C4-2B (cell line): ENCODE measurements around the gene PFDN1.

Experiments used
- H3K27ac ChIP-seq: fragments of 450-650 bp; 2 replicates; pipeline ENCODE4 v1.5.1; 2017
- CTCF ChIP-seq: fragments of 450-650 bp; conservative IDR thresholded peaks from 2 replicates; pipeline ENCODE4 v1.5.1; 2017; ENCODE audit warnings: mild to moderate bottlenecking
- ZFX ChIP-seq: fragments of 450-650 bp; IDR thresholded peaks from 2 replicates; pipeline ENCODE4 v1.6.1; 2017

The PFDN1 gene

GRCh38 chr5:140265845-140266244, 37.1 kb downstream of the PFDN1 start:
- TF ChIP-seq ZFX (no peak), CTCF (no peak)
- no peak overlapping the region for H3K27ac ChIP-seq

GRCh38 chr5:140262839-140263238, 40.1 kb downstream of the PFDN1 start:
- no peak for TF ChIP-seq ZFX
- TF ChIP-seq CTCF, result no peak
- no peak overlapping the region for H3K27ac ChIP-seq

DNA sequence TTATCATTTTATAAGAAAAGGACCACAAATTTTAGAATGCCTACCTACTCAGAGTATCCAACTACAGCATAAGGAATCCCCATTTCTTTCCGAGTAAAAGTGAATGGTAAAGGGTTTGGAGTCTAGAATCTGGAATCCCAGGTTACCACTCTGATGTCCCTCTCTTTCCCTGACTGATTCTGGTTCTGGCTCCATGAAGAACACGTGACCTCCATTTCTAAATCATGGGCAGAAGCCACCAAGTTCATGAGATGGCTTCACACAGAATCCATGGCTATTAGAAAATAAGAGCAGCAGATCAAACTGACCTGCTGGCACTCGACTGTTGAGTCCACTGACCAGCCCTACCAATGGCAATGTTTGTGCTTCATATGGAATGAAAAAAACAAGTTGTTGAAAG, 40.7 kb downstream of the PFDN1 start:
- no peak overlapping the region for H3K27ac ChIP-seq

GRCh38 chr5:140261403-140262171, 41.3 kb downstream of the PFDN1 start:
- peak overlapping the region; percentile 47; the same call in 1 of the 2 replicates for H3K27ac ChIP-seq
- peak; percentile 37 for TF ChIP-seq CTCF
- no peak for TF ChIP-seq ZFX

More for the DNA sequence above, 40.7 kb downstream of the PFDN1 start:
- TF ChIP-seq CTCF, result no peak
- no peak for TF ChIP-seq ZFX

DNA sequence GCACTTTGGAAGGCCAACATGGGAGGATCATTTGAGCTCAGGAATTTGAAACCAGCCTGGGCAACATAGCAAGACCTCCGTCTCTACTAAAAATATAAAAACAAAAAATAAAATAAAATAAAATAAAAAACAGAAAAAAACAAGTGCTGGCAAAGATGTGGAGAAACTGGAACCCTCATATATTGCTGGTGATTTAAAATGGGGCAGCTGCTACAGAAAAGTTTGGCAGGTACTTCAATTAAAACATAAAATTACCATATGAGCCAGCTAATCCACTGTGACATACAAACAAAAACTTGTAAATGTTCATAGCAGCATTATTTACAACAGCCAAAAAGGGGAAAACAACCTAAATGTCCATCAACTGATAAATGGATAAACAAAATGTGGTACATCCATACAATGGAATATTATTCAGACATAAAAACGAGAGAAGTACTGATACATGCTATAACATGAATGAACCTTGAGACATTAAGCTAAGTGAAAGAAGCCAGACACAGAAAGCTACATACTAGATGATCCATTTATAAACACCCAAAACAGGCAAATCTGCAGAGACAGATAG, 42.7 kb downstream of the PFDN1 start:
- no peak for TF ChIP-seq CTCF
- no peak for TF ChIP-seq ZFX
- H3K27ac ChIP-seq, result no peak overlapping the region

GRCh38 chr5:140259500-140259899, 43.4 kb downstream of the PFDN1 start:
- TF ChIP-seq CTCF (no peak), ZFX (no peak)

GRCh38 chr5:140258873-140259272, 44.0 kb downstream of the PFDN1 start:
- no peak for TF ChIP-seq CTCF
- no peak overlapping the region for H3K27ac ChIP-seq

More at GRCh38 chr5:140259500-140259899, 43.4 kb downstream of the PFDN1 start:
- H3K27ac ChIP-seq, result no peak overlapping the region
